Measurements from ENCODE around the gene WDR83. TPM values are rescaled to one million over a fixed set of nuclear protein-coding genes. Genes with fewer than 3 reads are reported as not detected.
A peak's percentile ranks its signal among the peaks of the same experiment; 100 is the strongest.

The WDR83 gene
- total RNA-seq, 2 experiments from 2014 or later = 21.4 to 22.0 TPM

GRCh38 chr19:12665281-12665573, 1.4 kb upstream of the WDR83 start:
- no peak for ATAC-seq
- Mint-ChIP-seq H3K9me3 (ENCODE audit: low read depth) (no peaks in the 10 kb centered on the region), H3K36me3 (peaks cover 27% of the 10 kb centered on the region), H3K4me3 (peak overlapping the region; percentile 88), H3K27me3 (no peaks in the 10 kb centered on the region), H3K4me1 (peaks cover 46% of the 10 kb centered on the region), H3K27ac (peak overlapping the region; percentile 74)
- peak; percentile 74 for DNase-seq
- CTCF ChIA-PET = interaction anchor here (1.4 to 5.8 kb wide), 5 partner anchors 13 to 101 kb away, joined by 5 to 40 read pairs (median 10); no protein-coding TSS in a partner anchor

- peaks cover 24% of the 10 kb centered on the region for H3K36me3 Mint-ChIP-seq
- peaks cover 51% of the 10 kb centered on the region for H3K4me1 Mint-ChIP-seq
- no peaks in the 10 kb centered on the region for H3K27me3 Mint-ChIP-seq
- peak overlapping the region; percentile 88 for H3K4me3 Mint-ChIP-seq
- ATAC-seq = no peak
- H3K27ac Mint-ChIP-seq = peak overlapping the region; percentile 74
- H3K9me3 Mint-ChIP-seq (ENCODE audit: low read depth) = no peaks in the 10 kb centered on the region
- CTCF ChIA-PET = interaction anchor here (1.0 to 5.8 kb wide), 6 partner anchors 12 to 181 kb away, joined by 3 to 40 read pairs (median 8); no protein-coding TSS in a partner anchor
- DNase-seq = no peak
Measured at GRCh38 chr19:12665671-12666264, 839 bp upstream of the WDR83 start.

- Mint-ChIP-seq H3K27ac (peak overlapping the region; percentile 62), H3K4me1 (peaks cover 57% of the 10 kb centered on the region)
Measured at GRCh38 chr19:12667731-12668302, 1.2 kb downstream of the WDR83 start.

GRCh38 chr19:12668346-12668745, 1.7 kb downstream of the WDR83 start:
- ATAC-seq (no peak), DNase-seq (no peak)
- H3K36me3 Mint-ChIP-seq = peaks cover 15% of the 10 kb centered on the region
- no peaks in the 10 kb centered on the region for H3K9me3 Mint-ChIP-seq (ENCODE audit: low read depth)
- H3K4me1 Mint-ChIP-seq = peaks cover 57% of the 10 kb centered on the region
- H3K27me3 Mint-ChIP-seq = no peaks in the 10 kb centered on the region
- peak overlapping the region; percentile 100 for H3K27ac Mint-ChIP-seq
- peak overlapping the region; percentile 88 for H3K4me3 Mint-ChIP-seq
- CTCF ChIA-PET = interaction anchor here (1.3 to 5.8 kb wide), 5 partner anchors 10 to 104 kb away, joined by 3 to 40 read pairs (median 4); partner anchors contain the start of gene DHPS

More at GRCh38 chr19:12667731-12668302, 1.2 kb downstream of the WDR83 start:
- Mint-ChIP-seq H3K4me3 (peak overlapping the region; percentile 88), H3K36me3 (peaks cover 20% of the 10 kb centered on the region), H3K27me3 (no peaks in the 10 kb centered on the region), H3K9me3 (ENCODE audit: low read depth) (no peaks in the 10 kb centered on the region)
- DNase-seq (no peak), ATAC-seq (no peak)
- CTCF ChIA-PET = interaction anchor here (1.3 to 5.8 kb wide), 3 partner anchors 10 to 104 kb away, joined by 4 to 40 read pairs (median 28); partner anchors contain the start of gene DHPS

GRCh38 chr19:12668932-12669269, 2.3 kb downstream of the WDR83 start:
- ATAC-seq (peak; percentile 37), DNase-seq (peak; percentile 80)
- CTCF ChIA-PET = interaction anchor here (1.3 to 5.8 kb wide), 8 partner anchors 9 to 105 kb away, joined by 3 to 40 read pairs (median 4); partner anchors contain the start of gene DHPS
- H3K27ac Mint-ChIP-seq = peak overlapping the region; percentile 100
- H3K27me3 Mint-ChIP-seq = no peaks in the 10 kb centered on the region
- H3K9me3 Mint-ChIP-seq (ENCODE audit: low read depth) = no peaks in the 10 kb centered on the region
- peaks cover 16% of the 10 kb centered on the region for H3K36me3 Mint-ChIP-seq
- peak overlapping the region; percentile 88 for H3K4me3 Mint-ChIP-seq
- H3K4me1 Mint-ChIP-seq = peaks cover 55% of the 10 kb centered on the region

- Mint-ChIP-seq H3K27ac (peak overlapping the region; percentile 100), H3K36me3 (peaks cover 16% of the 10 kb centered on the region), H3K9me3 (ENCODE audit: low read depth) (no peaks in the 10 kb centered on the region), H3K4me3 (peak overlapping the region; percentile 88), H3K4me1 (peaks cover 51% of the 10 kb centered on the region), H3K27me3 (no peaks in the 10 kb centered on the region)
- peak; percentile 49 for ATAC-seq
- DNase-seq = peak; percentile 84
- CTCF ChIA-PET = interaction anchor here (0.7 to 5.8 kb wide), 10 partner anchors 8 to 111 kb away, joined by 3 to 40 read pairs (median 4); partner anchors contain the start of gene DHPS
Measured at GRCh38 chr19:12669270-12670158, 2.9 kb downstream of the WDR83 start.

- Mint-ChIP-seq H3K4me1 (peaks cover 43% of the 10 kb centered on the region), H3K27ac (peak overlapping the region; percentile 100), H3K9me3 (ENCODE audit: low read depth) (no peaks in the 10 kb centered on the region), H3K4me3 (peak overlapping the region; percentile 88), H3K36me3 (peaks cover 15% of the 10 kb centered on the region), H3K27me3 (no peaks in the 10 kb centered on the region)
- DNase-seq (no peak), ATAC-seq (no peak)
- CTCF ChIA-PET = interaction anchor here (0.7 to 5.8 kb wide), 12 partner anchors 8 to 112 kb away, joined by 3 to 40 read pairs (median 6); no protein-coding TSS in a partner anchor
Measured at GRCh38 chr19:12670159-12670928, 3.7 kb downstream of the WDR83 start.

- DNase-seq (no peak), ATAC-seq (no peak)
- no peak overlapping the region for H3K4me3 Mint-ChIP-seq
- H3K27ac Mint-ChIP-seq = no peak overlapping the region
- H3K27me3 Mint-ChIP-seq = no peaks in the 10 kb centered on the region
- CTCF ChIA-PET = interaction anchor here (0.9 to 7.0 kb wide), 19 partner anchors 7 to 175 kb away, joined by 3 to 57 read pairs (median 6); partner anchors contain the start of genes DHPS, FBXW9 and ZNF791
- peaks cover 28% of the 10 kb centered on the region for H3K36me3 Mint-ChIP-seq
- no peaks in the 10 kb centered on the region for H3K9me3 Mint-ChIP-seq (ENCODE audit: low read depth)
- peaks cover 40% of the 10 kb centered on the region for H3K4me1 Mint-ChIP-seq
Measured at GRCh38 chr19:12672744-12673143, 6.1 kb downstream of the WDR83 start.

- CTCF ChIA-PET = interaction anchor here (2.1 to 7.0 kb wide), 2 partner anchors 82 to 111 kb away, joined by 6 to 57 read pairs; no protein-coding TSS in a partner anchor
- Mint-ChIP-seq H3K27me3 (no peaks in the 10 kb centered on the region), H3K36me3 (peaks cover 44% of the 10 kb centered on the region), H3K27ac (no peak overlapping the region), H3K4me1 (peaks cover 30% of the 10 kb centered on the region), H3K4me3 (no peak overlapping the region), H3K9me3 (ENCODE audit: low read depth) (no peaks in the 10 kb centered on the region)
- DNase-seq = no peak
- no peak for ATAC-seq
Measured at GRCh38 chr19:12675399-12675798, 8.8 kb downstream of the WDR83 start.

GRCh38 chr19:12675940-12676339, 9.3 kb downstream of the WDR83 start:
- Mint-ChIP-seq H3K27me3 (no peaks in the 10 kb centered on the region), H3K9me3 (ENCODE audit: low read depth) (no peaks in the 10 kb centered on the region), H3K4me3 (no peak overlapping the region), H3K36me3 (peaks cover 45% of the 10 kb centered on the region), H3K27ac (no peak overlapping the region), H3K4me1 (peaks cover 26% of the 10 kb centered on the region)
- CTCF ChIA-PET = interaction anchor here (0.7 to 7.0 kb wide), 11 partner anchors 8 to 172 kb away, joined by 3 to 57 read pairs (median 5); partner anchors contain the start of genes MAN2B1, TRIR and WDR83
- no peak for DNase-seq
- no peak for ATAC-seq

GRCh38 chr19:12676384-12676792, 9.8 kb downstream of the WDR83 start:
- peak overlapping the region; percentile 34 for H3K27ac Mint-ChIP-seq
- no peaks in the 10 kb centered on the region for H3K9me3 Mint-ChIP-seq (ENCODE audit: low read depth)
- H3K4me3 Mint-ChIP-seq = no peak overlapping the region
- ATAC-seq = peak; percentile 43
- CTCF ChIA-PET = interaction anchor here (0.6 to 7.0 kb wide), 14 partner anchors 9 to 172 kb away, joined by 3 to 57 read pairs (median 4); partner anchors contain the start of genes MAN2B1, TRIR and WDR83
- H3K27me3 Mint-ChIP-seq = no peaks in the 10 kb centered on the region
- peaks cover 29% of the 10 kb centered on the region for H3K4me1 Mint-ChIP-seq
- H3K36me3 Mint-ChIP-seq = peaks cover 48% of the 10 kb centered on the region
- peak; percentile 91 for DNase-seq

GRCh38 chr19:12676928-12677327, 10.3 kb downstream of the WDR83 start:
- no peak for DNase-seq
- CTCF ChIA-PET = interaction anchor here (0.6 to 7.0 kb wide), 13 partner anchors 9 to 171 kb away, joined by 3 to 57 read pairs (median 4); partner anchors contain the start of genes MAN2B1, TRIR and WDR83
- Mint-ChIP-seq H3K27ac (no peak overlapping the region), H3K4me1 (peaks cover 28% of the 10 kb centered on the region), H3K4me3 (no peak overlapping the region), H3K9me3 (ENCODE audit: low read depth) (no peaks in the 10 kb centered on the region), H3K36me3 (peaks cover 47% of the 10 kb centered on the region), H3K27me3 (no peaks in the 10 kb centered on the region)
- no peak for ATAC-seq
